Stomach (tissue), 9 donors: ENCODE results near the gene ITFG2. TPM values are rescaled to one million over a fixed set of nuclear protein-coding genes. Genes with fewer than 3 reads are reported as not detected.

Source experiments
- DNase-seq, 2 donors: peaks; one replicate each; pipeline versions ENCODE4 v3.0.0 to v3.0.0-alpha.2; 2013 to 2019
- H3K27ac ChIP-seq, 5 donors: fragments of 200-600 bp in 4 of 5; sonication (generic) in 4 of 5; one replicate each; pipeline ENCODE4 v1.5.1; 2013 to 2019; ENCODE audit warnings: mild to moderate bottlenecking in 1 of 5, moderate library complexity in 1 of 5
- H3K27me3 ChIP-seq, 3 donors: fragments of 200-600 bp; sonication (generic); one replicate each; pipeline ENCODE4 v1.5.1; 2017 to 2019; ENCODE audit warnings: mixed run types in 1 of 3
- H3K36me3 ChIP-seq, 4 donors: fragments of 200-600 bp; sonication (generic); 1 replicate in 3 of 4; 2 replicates in 1 of 4; pipeline ENCODE4 v1.5.1; 2016 to 2019
- H3K4me1 ChIP-seq, 4 donors: fragments of 200-600 bp; sonication (generic); one replicate each; pipeline ENCODE4 v1.5.1; 2016 to 2019
- H3K4me3 ChIP-seq, 4 donors: fragments of 200-600 bp; sonication (generic) in 3 of 4; one replicate each; pipeline ENCODE4 v1.5.1; 2016 to 2019; ENCODE audit warnings: mild to moderate bottlenecking in 1 of 4
- H3K9me3 ChIP-seq, 4 donors: fragments of 200-600 bp; sonication (generic); one replicate each; pipeline ENCODE4 v1.5.1; 2016 to 2019
- CTCF ChIP-seq, 7 experiments: fragments of 450-650 bp in 4 of 7; fragments of 200-600 bp in 3 of 7; sonication (generic) in 3 of 7; IDR thresholded peaks; one replicate each; pipeline ENCODE4 v1.5.1; 2016 to 2019; ENCODE audit warnings: antibody characterized with exemption in 7 of 7, control low read depth in 2 of 7, mild to moderate bottlenecking in 1 of 7
- EP300 ChIP-seq: sonication (generic); formaldehyde crosslinking; IDR thresholded peaks from one replicate; pipeline ENCODE4 v1.6.1; 2017; ENCODE audit warnings: antibody characterized with exemption
- POLR2A ChIP-seq, 4 donors: fragments of 450-650 bp; IDR thresholded peaks; one replicate each; pipeline ENCODE4 v1.6.1; 2016; ENCODE audit warnings: antibody characterized with exemption in 4 of 4, control low read depth in 2 of 4, mild to moderate bottlenecking in 1 of 4, moderate library complexity in 1 of 4
- POLR2AphosphoS5 ChIP-seq, 3 donors: sonication (generic); formaldehyde crosslinking; IDR thresholded peaks; one replicate each; pipeline ENCODE4 v1.6.1; 2016; ENCODE audit warnings: antibody characterized with exemption in 3 of 3
- WGBS, 5 donors: extraction: QIAGEN DNeasy Blood & Tissue Kit in 3 of 5; methylation state at CpG; one replicate each; pipeline versions ENCODE4 v1.1.5 to v1.1.7; 2013 to 2018; 5-methylcytosine and 5-hydroxymethylcytosine counted together
- intact Hi-C: fragments of 100-400 bp; cut with DNase I; formaldehyde crosslinking; loops from one replicate; pipeline ENCODE4 v1.15.1; 2023; ENCODE audit warnings: low total_unique reads
- polyA plus RNA-seq, 3 donors: library from polyadenylated mRNA; stranded (reverse); fragments of 200-250 nt; gene quantifications; one replicate each; pipeline ENCODE4 v1.2.3, GENCODE V29; 2013
- total RNA-seq, 5 donors: library from RNA; depleted of rRNA; stranded (reverse); fragments of >200 nt; gene quantifications; one replicate each; pipeline versions ENCODE4 v1.1.0 to v1.2.3, GENCODE V29; 2014 to 2016
- donor health status: healthy with polysubstance abuse.
- donor health status: Bipolar disorder and iron deficiency.
- donor health status: healthy.

Gene ITFG2
- total and polyA plus RNA-seq, 8 donors: 14.9 to 208 (median 46.4) TPM

- WGBS, 5 donors: 78 to 90% (median 82%) methylated on average over 5 to 9 of the region's 9 CpGs
- no peaks in the 10 kb centered on the region for H3K27me3 ChIP-seq
- no peak for TF ChIP-seq POLR2AphosphoS5 (IDR thresholded peaks at IDR 0.05)
- no peak for TF ChIP-seq EP300
- TF ChIP-seq POLR2A (IDR thresholded peaks at IDR 0.05): no peak
- TF ChIP-seq CTCF (IDR thresholded peaks at IDR 0.05): no peak
- intact Hi-C loops: no loop called here
- H3K4me1 ChIP-seq: peaks cover 0 to 1% (median under 1%) of the 10 kb centered on the region in 4 donors
- no peaks in the 10 kb centered on the region for H3K9me3 ChIP-seq
- DNase-seq: no peak
- peaks cover 63 to 99% (median 94%) of the 10 kb centered on the region in 4 donors for H3K36me3 ChIP-seq
- no peak overlapping the region for H3K27ac ChIP-seq
- no peak overlapping the region for H3K4me3 ChIP-seq
Observed at GRCh38 chr12:2820432-2820831, 8.0 kb downstream of the ITFG2 start.

DNA sequence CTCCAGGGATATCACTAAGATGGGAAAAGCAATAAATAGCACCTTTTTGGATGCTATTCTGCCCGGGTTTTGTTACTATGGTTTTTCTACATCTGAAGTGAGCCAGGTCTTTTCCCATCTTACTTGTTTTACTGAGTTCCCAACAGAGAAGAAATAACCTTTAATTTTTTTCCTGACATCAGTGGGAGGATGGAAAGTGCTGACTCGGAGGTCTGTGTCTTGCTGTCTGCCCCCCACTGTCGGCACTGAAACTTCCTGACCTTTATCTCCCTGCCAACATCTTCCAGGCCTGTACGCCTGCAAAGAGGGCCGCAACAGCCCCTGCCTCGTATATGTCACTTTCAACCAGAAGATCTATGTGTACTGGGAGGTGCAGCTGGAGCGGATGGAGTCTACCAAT is 11.0 kb downstream of the ITFG2 start:
- intact Hi-C loops: no loop called here
- DNase-seq: no peak
- Histone ChIP-seq H3K9me3 (no peaks in the 10 kb centered on the region), H3K4me1 (no peaks in the 10 kb centered on the region), H3K27me3 (no peaks in the 10 kb centered on the region), H3K36me3 (peaks cover 71 to 100% (median 99%) of the 10 kb centered on the region in 4 donors), H3K4me3 (no peak overlapping the region), H3K27ac (no peak overlapping the region)
- 81 to 87% (median 85%) methylated on average over 7 of the region's 7 CpGs for WGBS, 5 donors
- TF ChIP-seq POLR2A (IDR thresholded peaks at IDR 0.05) (no peak), CTCF (IDR thresholded peaks at IDR 0.05) (no peak), POLR2AphosphoS5 (IDR thresholded peaks at IDR 0.05) (no peak), EP300 (no peak)

DNA sequence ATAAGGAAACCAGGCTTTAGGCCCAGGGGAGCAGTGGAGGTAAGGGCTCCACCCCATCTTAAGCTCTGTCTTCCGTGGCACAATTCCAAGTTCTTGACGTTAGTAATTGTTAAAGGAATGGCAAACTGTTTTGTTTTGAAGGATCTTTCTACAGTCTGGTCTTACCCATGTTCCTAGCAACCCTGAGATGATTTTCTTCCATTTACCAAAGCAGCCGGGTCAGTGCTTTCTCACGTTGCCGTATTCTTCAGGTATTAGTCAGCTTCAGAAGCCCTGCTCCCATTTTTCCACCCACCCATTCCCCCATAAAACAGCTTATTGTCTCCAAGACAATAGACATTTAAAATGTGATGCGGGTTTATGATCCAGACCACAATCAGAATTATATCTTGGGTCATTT is 12.1 kb downstream of the ITFG2 start:
- Histone ChIP-seq H3K4me1 (no peaks in the 10 kb centered on the region), H3K9me3 (no peaks in the 10 kb centered on the region)

DNA sequence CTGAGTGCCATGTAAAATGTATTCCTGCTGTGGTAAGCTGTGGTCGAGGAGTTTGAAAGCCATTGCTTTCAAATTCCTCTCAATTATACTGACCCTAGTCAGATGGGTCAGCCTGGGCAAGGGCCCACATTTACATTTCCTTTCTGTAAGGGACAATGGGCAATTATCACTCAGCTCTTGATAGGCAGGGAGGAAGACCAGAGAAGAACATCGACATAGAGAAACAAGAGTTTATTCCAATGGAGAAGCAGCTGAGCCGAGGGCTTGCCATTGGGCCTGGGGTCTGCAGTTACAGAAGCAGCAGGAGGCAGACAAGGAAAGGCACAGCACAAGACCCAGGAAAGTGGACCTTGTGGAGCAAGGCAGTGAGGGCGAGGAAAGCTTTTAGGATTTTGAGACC is 12.7 kb downstream of the ITFG2 start:
- 75 to 88% (median 78%) methylated on average over 4 of the region's 4 CpGs for WGBS, 5 donors
- no peak for DNase-seq
- intact Hi-C loops: no loop called here
- Histone ChIP-seq H3K9me3 (no peaks in the 10 kb centered on the region), H3K27ac (no peak overlapping the region), H3K27me3 (no peaks in the 10 kb centered on the region), H3K4me3 (no peak overlapping the region), H3K36me3 (peaks cover 65 to 100% (median 100%) of the 10 kb centered on the region in 4 donors), H3K4me1 (no peaks in the 10 kb centered on the region)
- TF ChIP-seq EP300: no peak
- TF ChIP-seq CTCF (IDR thresholded peaks at IDR 0.05): no peak
- no peak for TF ChIP-seq POLR2A (IDR thresholded peaks at IDR 0.05)
- TF ChIP-seq POLR2AphosphoS5 (IDR thresholded peaks at IDR 0.05): no peak

More for the DNA sequence above, 12.1 kb downstream of the ITFG2 start:
- intact Hi-C loops: no loop called here
- DNase-seq: no peak
- TF ChIP-seq EP300 (no peak), POLR2AphosphoS5 (IDR thresholded peaks at IDR 0.05) (no peak), POLR2A (IDR thresholded peaks at IDR 0.05) (no peak), CTCF (IDR thresholded peaks at IDR 0.05) (no peak)
- H3K27ac ChIP-seq: no peak overlapping the region
- 76 to 83% (median 80%) methylated on average over 6 of the region's 6 CpGs for WGBS, 5 donors
- H3K4me3 ChIP-seq: no peak overlapping the region
- no peaks in the 10 kb centered on the region for H3K27me3 ChIP-seq
- H3K36me3 ChIP-seq: peaks cover 65 to 100% (median 100%) of the 10 kb centered on the region in 4 donors
